ENCODE measurements around the gene GJA3. TPM values are rescaled to one million over a fixed set of nuclear protein-coding genes. Genes with fewer than 3 reads are reported as not detected.

Gene GJA3
- total RNA-seq: 0.49 and 0.51 TPM in 2 replicates

GRCh38 chr13:20160306-20161274 lies at the start of gene GJA3:
Gene GJA3, minus strand, starts transcription at chr13:20161052. Its CDS starts 17,764 bp downstream, at chr13:20143288.

GRCh38 chr13:20192836-20193161 lies 31.9 kb upstream of the GJA3 start, which contains the start of gene GJB2:
Gene GJB2, minus strand, starts transcription at chr13:20192938. Its CDS starts 3,357 bp downstream, at chr13:20189581.

Other genes starting within 250 kb of the GJA3 start
- gene ZMYM2, start 202.3 kb downstream of the GJA3 start, total RNA-seq: 20.5 and 28.9 TPM in 2 replicates
- gene GJB2, start 31.9 kb upstream of the GJA3 start, total RNA-seq: 4.9 and 8.5 TPM in 2 replicates
- 0.16 TPM in 1 of 2 replicates, not detected in the other for gene GJB6, start 71.3 kb upstream of the GJA3 start, total RNA-seq

All from mesangial cell (primary cell).